Naive thymus-derived CD4-positive, alpha-beta T cell (primary cell): ENCODE results near the gene PUM2. TPM values are rescaled to one million over a fixed set of nuclear protein-coding genes. Genes with fewer than 3 reads are reported as not detected.

Experiments
- ATAC-seq: fragments of 150-1000 bp; cut with Tn5 transposase; 2 replicates; pipeline ENCODE4 v1.10.0; 2021; ENCODE audit warnings: mild to moderate bottlenecking, moderate library complexity
- CTCF ChIA-PET: fragments of 350-600 bp; sonication (Branson Sonifier 250); formaldehyde crosslinking; loops from one replicate; lab custom pipeline; 2021; ENCODE audit warnings: antibody characterized with exemption; lab: Charles Lee
- POLR2A ChIA-PET: fragments of 350-600 bp; sonication (Branson Sonifier 250); formaldehyde crosslinking; loops from one replicate; lab custom pipeline; 2021; ENCODE audit warnings: antibody characterized with exemption, inconsistent platforms; lab: Charles Lee
- DNase-seq, 9 donors: peaks; one replicate each; pipeline versions ENCODE4 v3.0.0 to v3.0.0-alpha.2; 2020 to 2022; ENCODE audit warnings: mixed read lengths in 1 of 9
- H3K27ac ChIP-seq: one replicate; pipeline ENCODE4 v1.7.0; 2013; ENCODE audit warnings: mild to moderate bottlenecking, low read depth, low read length, moderate library complexity
- H3K27me3 ChIP-seq, 2 donors: one replicate each; pipeline ENCODE4 v1.7.0; 2013; ENCODE audit warnings: low read length in 2 of 2, mild to moderate bottlenecking in 2 of 2, moderate library complexity in 2 of 2; ENCODE audit not compliant: control insufficient read depth in 2 of 2, insufficient read depth in 2 of 2
- H3K36me3 ChIP-seq, 3 experiments: 1 replicate in 2 of 3; 2 replicates in 1 of 3; pipeline ENCODE4 v1.7.0; 2013; ENCODE audit warnings: low read length in 3 of 3, mild to moderate bottlenecking in 3 of 3, moderate library complexity in 1 of 3; ENCODE audit not compliant: insufficient read depth in 3 of 3, control insufficient read depth in 2 of 3
- H3K4me1 ChIP-seq, 2 donors: one replicate each; pipeline ENCODE4 v1.7.0; 2013; ENCODE audit warnings: low read length in 2 of 2, mild to moderate bottlenecking in 2 of 2, moderate library complexity in 1 of 2; ENCODE audit not compliant: control insufficient read depth in 2 of 2, insufficient read depth in 2 of 2
- H3K4me3 ChIP-seq: 2 replicates; pipeline ENCODE4 v1.7.0; 2013; ENCODE audit warnings: mild to moderate bottlenecking, low read length
- H3K9me3 ChIP-seq, 3 experiments: 1 replicate in 2 of 3; 2 replicates in 1 of 3; pipeline ENCODE4 v1.7.0; 2013; ENCODE audit warnings: low read length in 3 of 3; ENCODE audit not compliant: control insufficient read depth in 2 of 3
- H3K27ac Mint-ChIP-seq, 9 donors: one replicate each; pipeline ENCODE4 v1.8.0; 2020 to 2022; ENCODE audit warnings: mixed read lengths in 9 of 9, mild to moderate bottlenecking in 8 of 9, moderate library complexity in 5 of 9, inconsistent platforms in 2 of 9
- H3K27me3 Mint-ChIP-seq, 5 donors: one replicate each; pipeline ENCODE4 v1.8.0; 2021 to 2022; ENCODE audit warnings: mixed read lengths in 5 of 5, mild to moderate bottlenecking in 1 of 5
- H3K36me3 Mint-ChIP-seq, 5 donors: one replicate each; pipeline ENCODE4 v1.8.0; 2020 to 2022; ENCODE audit warnings: mixed read lengths in 5 of 5, mild to moderate bottlenecking in 3 of 5, inconsistent platforms in 1 of 5
- H3K4me1 Mint-ChIP-seq, 7 donors: one replicate each; pipeline ENCODE4 v1.8.0; 2020 to 2022; ENCODE audit warnings: mixed read lengths in 7 of 7, mild to moderate bottlenecking in 3 of 7, inconsistent platforms in 1 of 7
- H3K4me3 Mint-ChIP-seq, 10 donors: one replicate each; pipeline ENCODE4 v1.8.0; 2020 to 2022; ENCODE audit warnings: mild to moderate bottlenecking in 10 of 10, mixed read lengths in 10 of 10, moderate library complexity in 6 of 10, inconsistent platforms in 2 of 10
- H3K9me3 Mint-ChIP-seq, 11 donors: one replicate each; pipeline ENCODE4 v1.8.0; 2020 to 2022; ENCODE audit warnings: mixed read lengths in 11 of 11, mild to moderate bottlenecking in 4 of 11, inconsistent platforms in 1 of 11, moderate library complexity in 1 of 11
- intact Hi-C, 2 donors: fragments of 100-400 bp; cut with micrococcal nuclease; formaldehyde crosslinking; loops; one replicate each; pipeline ENCODE4 v1.15.1; 2023
- polyA plus RNA-seq, 2 donors: library from polyadenylated mRNA; unstranded; fragments of 300-500 nt; fragmentation: Illumina TruSeq; gene quantifications; one replicate each; pipeline ENCODE4 v1.2.3, GENCODE V29; 2021
- total RNA-seq, 6 experiments: library from RNA in 5 of 6; stranded (reverse) in 5 of 6; gene quantifications; 1 replicate in 5 of 6; 2 replicates in 1 of 6; pipeline ENCODE4 v1.2.3 and lab custom pipeline; 2021 to 2026

Gene PUM2
- total and polyA plus RNA-seq, 7 experiments from 2014 or later = 19.2 to 178 (median 135) TPM

DNA sequence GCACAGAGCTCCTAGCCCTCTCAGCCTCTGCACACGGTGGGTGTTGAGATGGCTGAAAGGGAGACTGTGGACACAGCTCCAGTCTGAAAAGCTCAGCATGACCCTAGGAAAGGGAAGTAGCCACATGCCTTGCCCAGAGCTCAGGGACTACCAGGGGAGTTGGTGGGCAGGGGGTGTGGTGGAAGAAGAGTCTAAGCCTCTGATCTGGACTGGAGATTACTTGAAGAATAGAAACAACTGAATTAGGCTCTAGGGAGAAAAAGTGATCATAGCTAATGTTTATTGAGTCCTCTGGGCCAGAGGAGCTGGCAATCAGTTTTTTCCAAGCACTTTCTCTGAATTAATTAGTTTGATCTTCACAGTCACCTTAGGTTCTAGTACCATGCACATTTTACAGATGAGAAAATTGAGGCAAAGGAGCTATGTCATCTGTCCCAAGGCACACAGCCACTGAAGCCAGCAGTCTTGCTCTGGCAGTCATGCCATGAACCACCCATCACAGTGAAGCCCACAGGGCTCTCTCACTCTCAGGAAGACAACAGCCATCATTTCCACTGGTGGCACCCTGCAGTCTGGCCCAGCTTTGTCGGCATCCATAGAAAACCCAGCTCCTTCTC, 136.0 kb downstream of the PUM2 start:
- Mint-ChIP-seq H3K27me3 (peaks cover 0 to 15% (median 7%) of the 10 kb centered on the region in 5 donors), H3K36me3 (no peaks in the 10 kb centered on the region), H3K27ac (no peak overlapping the region), H3K4me3 (no peak overlapping the region), H3K9me3 (no peaks in the 10 kb centered on the region), H3K4me1 (peaks cover 0 to 2% (median 0%) of the 10 kb centered on the region in 7 donors)
- intact Hi-C loops = no loop called here
- ATAC-seq (no peak), DNase-seq (no peak)
- Histone ChIP-seq H3K9me3 (no peaks in the 10 kb centered on the region), H3K36me3 (no peaks in the 10 kb centered on the region), H3K4me1 (no peaks in the 10 kb centered on the region), H3K27ac (no peak overlapping the region), H3K27me3 (no peaks in the 10 kb centered on the region), H3K4me3 (no peak overlapping the region)
- CTCF ChIA-PET = no interaction called here
- POLR2A ChIA-PET = no interaction called here

DNA sequence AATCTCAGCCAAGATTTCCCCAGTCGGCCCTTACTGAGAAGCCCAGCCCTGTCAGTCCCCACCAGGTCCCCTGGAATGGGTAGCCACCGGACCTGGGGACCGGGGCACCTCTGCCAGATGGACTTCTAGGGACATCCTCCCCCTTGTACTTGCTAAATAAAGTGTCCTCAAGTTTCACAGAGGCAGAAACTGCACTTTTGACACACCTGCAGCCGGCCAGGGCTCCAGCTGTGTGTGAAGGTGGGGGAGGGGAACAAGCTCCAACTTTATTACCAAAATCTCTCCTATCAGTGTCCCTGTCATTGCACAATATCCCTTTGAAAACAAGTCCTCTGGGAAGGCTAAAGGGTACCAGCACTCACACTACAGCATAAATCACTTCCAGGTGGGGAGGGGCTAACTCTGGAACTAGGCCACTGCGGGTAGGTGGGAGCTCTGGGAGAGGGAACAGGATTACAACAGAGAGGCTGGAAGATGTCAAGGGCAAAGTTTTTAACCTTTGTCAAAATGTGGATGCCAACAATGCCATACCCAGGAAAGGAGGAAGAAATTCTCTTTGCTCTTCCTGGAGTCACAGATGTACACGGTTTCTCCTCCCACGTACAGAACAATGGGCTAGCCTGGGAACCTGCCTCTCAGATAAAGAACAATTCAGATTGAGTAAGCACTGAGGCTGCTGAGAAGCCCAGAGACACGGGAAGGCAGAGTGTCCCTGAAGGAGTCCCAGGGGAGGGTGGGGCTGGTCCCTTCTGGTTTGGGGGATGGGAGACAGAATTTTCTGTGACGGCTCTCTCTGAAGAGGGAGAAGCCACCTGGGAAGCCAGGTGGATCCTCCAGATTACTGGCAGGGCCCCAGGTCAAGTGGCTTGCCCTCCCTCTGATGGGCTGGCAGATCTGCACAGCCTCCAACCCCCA, 136.7 kb downstream of the PUM2 start:
- H3K36me3 Mint-ChIP-seq = no peaks in the 10 kb centered on the region
- H3K4me1 Mint-ChIP-seq = peaks cover 0 to 2% (median 0%) of the 10 kb centered on the region in 7 donors
- CTCF ChIA-PET = no interaction called here
- H3K27me3 ChIP-seq = no peaks in the 10 kb centered on the region
- DNase-seq (no peak), ATAC-seq (no peak)
- H3K9me3 Mint-ChIP-seq = no peaks in the 10 kb centered on the region
- intact Hi-C loops = no loop called here
- H3K27ac ChIP-seq = no peak overlapping the region
- H3K4me1 ChIP-seq = no peaks in the 10 kb centered on the region
- H3K9me3 ChIP-seq = no peaks in the 10 kb centered on the region
- no peak overlapping the region for H3K4me3 Mint-ChIP-seq
- no peak overlapping the region for H3K27ac Mint-ChIP-seq
- H3K36me3 ChIP-seq = no peaks in the 10 kb centered on the region
- POLR2A ChIA-PET = no interaction called here
- H3K27me3 Mint-ChIP-seq = peaks cover 0 to 10% (median 6%) of the 10 kb centered on the region in 5 donors
- no peak overlapping the region for H3K4me3 ChIP-seq

DNA sequence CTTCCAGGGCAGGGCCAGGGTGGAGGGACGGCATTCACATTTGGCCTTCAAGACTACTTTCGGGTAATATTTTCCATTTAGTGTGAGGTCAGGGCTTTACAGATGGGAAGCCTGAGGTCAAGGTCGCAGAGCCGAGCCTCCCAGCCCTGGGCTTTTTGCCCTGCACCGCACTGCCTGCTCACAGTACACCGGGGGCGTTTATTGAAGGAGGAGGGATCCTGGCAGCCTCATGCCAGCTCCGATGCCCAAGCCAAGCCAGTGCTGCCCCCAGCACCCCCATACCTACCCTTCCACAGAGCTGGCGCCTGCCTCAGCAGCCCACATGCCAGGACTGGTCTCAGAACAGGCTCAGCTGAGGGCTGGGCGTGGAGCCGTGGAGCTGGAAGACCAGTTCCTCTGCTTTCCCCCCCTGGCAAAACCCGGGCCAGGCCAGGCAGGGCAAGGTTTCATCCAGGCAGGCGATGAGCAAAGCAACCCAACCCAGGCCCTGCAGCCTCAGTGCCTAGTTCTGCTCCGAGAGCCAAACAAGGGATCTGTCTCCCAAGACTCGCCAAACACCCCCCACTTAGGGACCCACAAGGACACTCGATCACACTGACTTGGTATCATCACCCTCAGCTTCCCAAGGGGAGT, 137.7 kb downstream of the PUM2 start:
- ATAC-seq = no peak
- Mint-ChIP-seq H3K9me3 (no peaks in the 10 kb centered on the region), H3K4me1 (peaks cover 0 to 2% (median 0%) of the 10 kb centered on the region in 7 donors), H3K36me3 (no peaks in the 10 kb centered on the region), H3K27me3 (peaks cover 0 to 6% (median 0%) of the 10 kb centered on the region in 5 donors), H3K27ac (no peak overlapping the region), H3K4me3 (no peak overlapping the region)
- intact Hi-C loops = no loop called here
- ChIA-PET POLR2A (no interaction called here), CTCF (no interaction called here)
- H3K4me3 ChIP-seq = no peak overlapping the region
- DNase-seq = no peak
- H3K27ac ChIP-seq = no peak overlapping the region
- no peaks in the 10 kb centered on the region for H3K27me3 ChIP-seq
- H3K9me3 ChIP-seq = no peaks in the 10 kb centered on the region
- H3K36me3 ChIP-seq = no peaks in the 10 kb centered on the region
- H3K4me1 ChIP-seq = no peaks in the 10 kb centered on the region

DNA sequence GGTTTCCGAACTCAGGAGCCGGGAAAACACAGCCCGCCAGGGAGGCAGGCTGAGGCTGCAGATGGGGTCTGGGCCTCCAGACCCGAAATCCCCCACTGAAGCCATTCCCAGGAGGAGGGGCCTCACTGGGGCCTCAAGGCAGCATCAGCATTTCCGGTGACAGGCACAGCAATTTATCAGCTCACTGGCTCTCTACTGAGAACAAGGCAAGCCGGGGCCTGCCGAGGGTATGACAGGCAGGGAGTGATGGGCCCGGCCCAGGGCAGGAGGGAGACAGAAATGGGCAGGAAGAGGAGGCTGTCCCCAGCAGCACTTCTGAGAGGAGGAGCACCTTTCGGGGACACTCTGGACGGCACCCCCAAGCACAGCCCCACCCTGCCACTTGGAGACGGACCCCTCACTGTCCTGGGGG, 138.2 kb downstream of the PUM2 start:
- H3K4me1 ChIP-seq = no peaks in the 10 kb centered on the region
- no peaks in the 10 kb centered on the region for H3K36me3 Mint-ChIP-seq
- H3K4me3 Mint-ChIP-seq = no peak overlapping the region
- H3K27ac Mint-ChIP-seq = no peak overlapping the region
- DNase-seq (no peak), ATAC-seq (no peak)
- no peaks in the 10 kb centered on the region for H3K9me3 ChIP-seq
- H3K27me3 Mint-ChIP-seq = peaks cover 0 to 6% (median 0%) of the 10 kb centered on the region in 5 donors
- H3K9me3 Mint-ChIP-seq = peaks cover 0 to 1% (median 0%) of the 10 kb centered on the region in 11 donors
- H3K36me3 ChIP-seq = no peaks in the 10 kb centered on the region
- CTCF ChIA-PET = no interaction called here
- H3K4me3 ChIP-seq = no peak overlapping the region
- H3K27me3 ChIP-seq = no peaks in the 10 kb centered on the region
- no peak overlapping the region for H3K27ac ChIP-seq
- POLR2A ChIA-PET = no interaction called here
- H3K4me1 Mint-ChIP-seq = peaks cover 0 to 2% (median 0%) of the 10 kb centered on the region in 7 donors
- intact Hi-C loops = no loop called here

DNA sequence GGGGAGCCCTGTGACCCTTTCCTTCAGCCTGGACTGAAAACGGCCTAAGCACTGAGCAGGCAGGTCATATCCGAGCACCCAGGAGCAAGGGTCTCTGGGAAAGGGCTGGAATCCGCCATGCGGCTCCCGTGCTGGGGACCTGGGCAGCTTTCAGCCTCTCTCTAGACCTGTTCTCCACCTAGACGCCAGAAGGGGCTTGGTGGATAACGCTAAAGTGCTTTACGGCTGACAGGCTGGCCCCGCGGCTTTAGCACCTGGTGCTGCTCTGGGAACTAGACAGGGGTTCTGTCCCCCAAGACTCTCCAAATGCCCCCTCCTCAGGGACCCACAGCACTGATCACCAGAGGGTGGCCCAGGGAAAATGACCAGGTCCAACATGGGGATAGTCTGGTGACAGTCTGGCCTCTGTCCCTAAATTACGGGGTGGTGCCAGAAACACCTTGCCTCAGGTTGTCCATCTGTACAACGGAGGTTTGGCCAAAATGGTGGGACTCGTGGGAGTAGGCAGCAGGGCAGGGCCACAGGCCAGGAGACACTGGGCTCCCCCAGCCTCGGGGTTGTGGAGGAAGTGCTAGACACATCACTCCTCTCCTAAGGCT, 138.7 kb downstream of the PUM2 start:
- intact Hi-C loops = no loop called here
- H3K36me3 Mint-ChIP-seq = no peaks in the 10 kb centered on the region
- no peak overlapping the region for H3K27ac Mint-ChIP-seq
- Histone ChIP-seq H3K27ac (no peak overlapping the region), H3K9me3 (no peaks in the 10 kb centered on the region), H3K4me1 (no peaks in the 10 kb centered on the region), H3K36me3 (no peaks in the 10 kb centered on the region), H3K27me3 (no peaks in the 10 kb centered on the region), H3K4me3 (no peak overlapping the region)
- H3K4me1 Mint-ChIP-seq = peaks cover 0 to 2% (median 0%) of the 10 kb centered on the region in 7 donors
- DNase-seq (no peak), ATAC-seq (no peak)
- H3K27me3 Mint-ChIP-seq = peaks cover 0 to 6% (median 0%) of the 10 kb centered on the region in 5 donors
- H3K9me3 Mint-ChIP-seq = peaks cover 0 to 1% (median 0%) of the 10 kb centered on the region in 11 donors
- ChIA-PET CTCF (no interaction called here), POLR2A (no interaction called here)
- no peak overlapping the region for H3K4me3 Mint-ChIP-seq

DNA sequence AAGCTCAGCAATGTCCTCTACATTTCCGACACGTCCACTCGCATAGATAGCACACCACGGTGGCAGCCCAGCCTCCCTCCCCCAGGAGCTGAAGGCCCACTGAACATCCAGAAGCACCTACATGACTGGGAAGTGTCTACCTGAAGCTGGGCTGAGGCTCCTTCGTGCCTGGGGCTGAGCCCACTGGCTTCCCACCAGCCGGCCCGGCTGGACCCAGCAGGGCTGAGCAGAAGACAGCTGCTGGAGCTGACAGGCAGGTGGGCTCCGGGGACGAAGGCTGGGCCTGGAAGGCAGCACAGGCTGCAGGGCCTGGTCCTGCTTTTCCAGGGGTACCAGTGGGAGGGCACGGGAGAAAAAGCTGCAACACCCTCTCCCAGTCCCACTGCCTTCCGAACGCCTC, 139.2 kb downstream of the PUM2 start:
- DNase-seq (no peak), ATAC-seq (no peak)
- Histone ChIP-seq H3K4me1 (no peaks in the 10 kb centered on the region), H3K9me3 (no peaks in the 10 kb centered on the region), H3K4me3 (no peak overlapping the region), H3K27ac (no peak overlapping the region), H3K27me3 (no peaks in the 10 kb centered on the region), H3K36me3 (no peaks in the 10 kb centered on the region)
- Mint-ChIP-seq H3K27ac (no peak overlapping the region), H3K27me3 (peaks cover 0 to 6% (median 0%) of the 10 kb centered on the region in 5 donors), H3K4me1 (peaks cover 0 to 2% (median 0%) of the 10 kb centered on the region in 7 donors), H3K36me3 (no peaks in the 10 kb centered on the region), H3K4me3 (no peak overlapping the region), H3K9me3 (peaks cover 0 to 1% (median 0%) of the 10 kb centered on the region in 11 donors)
- CTCF ChIA-PET = no interaction called here
- POLR2A ChIA-PET = no interaction called here
- intact Hi-C loops = no loop called here
